Omental fat pad (tissue), 4 donors: ENCODE data around the gene THAP4. TPM values are rescaled to one million over a fixed set of nuclear protein-coding genes. Genes with fewer than 3 reads are reported as not detected.
A peak's percentile ranks its signal among the peaks of the same experiment; 100 is the strongest.

Experiments
- ATAC-seq: fragments of 150-250 bp; one replicate; pipeline ENCODE4 v1.9.1; 2016; ENCODE audit warnings: mild to moderate bottlenecking, moderate library complexity; ENCODE audit not compliant: low FRiP score
- DNase-seq: peaks from one replicate; pipeline ENCODE4 v3.0.0-alpha.2; 2019; ENCODE audit warnings: low spot score
- CTCF ChIP-seq, 3 donors: fragments of 450-650 bp; IDR thresholded peaks; one replicate each; pipeline ENCODE4 v1.5.1; 2016 to 2017; ENCODE audit warnings: antibody characterized with exemption in 3 of 3, mild to moderate bottlenecking in 3 of 3, moderate library complexity in 2 of 3
- total RNA-seq, 4 donors: library from RNA; depleted of rRNA; stranded (reverse); fragments of >200 nt; gene quantifications; one replicate each; pipeline ENCODE4 v1.1.0, GENCODE V29; 2016

The THAP4 gene
- total RNA-seq, 4 donors from 2014 or later: 29.5 to 55.1 (median 44.8) TPM

- no peak for ATAC-seq
- DNase-seq: no peak
Measured at GRCh38 chr2:241660593-241661213, 23.7 kb upstream of the THAP4 start.

GRCh38 chr2:241659150-241659739 is 22.3 kb upstream of the THAP4 start:
- DNase-seq (peak; percentile 37), ATAC-seq (no peak)
- no peak for TF ChIP-seq CTCF (IDR thresholded peaks at IDR 0.05)

More at GRCh38 chr2:241660593-241661213, 23.7 kb upstream of the THAP4 start:
- no peak for TF ChIP-seq CTCF (IDR thresholded peaks at IDR 0.05)

- no peak for ATAC-seq
- no peak for TF ChIP-seq CTCF (IDR thresholded peaks at IDR 0.05)
- DNase-seq: no peak
Measured at GRCh38 chr2:241658296-241658695, 21.3 kb upstream of the THAP4 start.

GRCh38 chr2:241657786-241658254 is 20.9 kb upstream of the THAP4 start:
- ATAC-seq (no peak), DNase-seq (no peak)
- no peak for TF ChIP-seq CTCF (IDR thresholded peaks at IDR 0.05)

GRCh38 chr2:241656190-241656741 is 19.3 kb upstream of the THAP4 start:
- no peak for DNase-seq
- no peak for TF ChIP-seq CTCF (IDR thresholded peaks at IDR 0.05)
- no peak for ATAC-seq

GRCh38 chr2:241655516-241656189 is 18.7 kb upstream of the THAP4 start:
- TF ChIP-seq CTCF (IDR thresholded peaks at IDR 0.05): no peak
- DNase-seq (no peak), ATAC-seq (no peak)
